Measurements from ENCODE around the gene PAPOLG. TPM values are rescaled to one million over a fixed set of nuclear protein-coding genes. Genes with fewer than 3 reads are reported as not detected.

Gene PAPOLG
- total and polyA plus RNA-seq, 12 donors, result 4.5 to 18.5 (median 10.6) TPM

DNA sequence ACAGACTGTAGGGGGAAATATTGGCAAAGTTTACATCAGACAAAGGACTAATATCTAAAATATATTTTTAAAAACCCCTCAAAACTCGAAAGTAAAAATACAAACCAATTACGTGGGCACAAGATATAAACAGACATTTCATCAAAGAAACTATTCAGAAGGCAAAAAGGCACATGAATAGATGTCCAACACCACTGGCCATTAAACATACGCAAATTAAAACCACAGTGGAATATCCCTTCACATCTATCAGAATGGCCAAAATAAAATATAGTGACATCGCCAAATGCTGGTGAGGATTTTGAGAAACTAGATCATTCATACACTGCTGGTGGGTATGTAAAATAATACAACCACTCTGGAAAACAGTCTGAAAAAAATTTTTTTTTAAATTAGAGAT, 30.6 kb upstream of the PAPOLG start:
- H3K27me3 ChIP-seq, result no peaks in the 10 kb centered on the region
- H3K4me1 ChIP-seq (replicated peaks in 1 of 2), result no peaks in the 10 kb centered on the region
- no peak for DNase-seq
- 74 to 91% (median 85%) methylated on average over 4 of the region's 4 CpGs for WGBS, 4 donors
- no peak overlapping the region for H3K4me3 ChIP-seq
- H3K9me3 ChIP-seq (replicated peaks in 1 of 3), result peaks cover 0 to 3% (median 0%) of the 10 kb centered on the region in 3 donors
- TF ChIP-seq, protein P1, sequence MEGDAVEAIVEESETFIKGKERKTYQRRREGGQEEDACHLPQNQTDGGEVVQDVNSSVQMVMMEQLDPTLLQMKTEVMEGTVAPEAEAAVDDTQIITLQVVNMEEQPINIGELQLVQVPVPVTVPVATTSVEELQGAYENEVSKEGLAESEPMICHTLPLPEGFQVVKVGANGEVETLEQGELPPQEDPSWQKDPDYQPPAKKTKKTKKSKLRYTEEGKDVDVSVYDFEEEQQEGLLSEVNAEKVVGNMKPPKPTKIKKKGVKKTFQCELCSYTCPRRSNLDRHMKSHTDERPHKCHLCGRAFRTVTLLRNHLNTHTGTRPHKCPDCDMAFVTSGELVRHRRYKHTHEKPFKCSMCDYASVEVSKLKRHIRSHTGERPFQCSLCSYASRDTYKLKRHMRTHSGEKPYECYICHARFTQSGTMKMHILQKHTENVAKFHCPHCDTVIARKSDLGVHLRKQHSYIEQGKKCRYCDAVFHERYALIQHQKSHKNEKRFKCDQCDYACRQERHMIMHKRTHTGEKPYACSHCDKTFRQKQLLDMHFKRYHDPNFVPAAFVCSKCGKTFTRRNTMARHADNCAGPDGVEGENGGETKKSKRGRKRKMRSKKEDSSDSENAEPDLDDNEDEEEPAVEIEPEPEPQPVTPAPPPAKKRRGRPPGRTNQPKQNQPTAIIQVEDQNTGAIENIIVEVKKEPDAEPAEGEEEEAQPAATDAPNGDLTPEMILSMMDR (IDR thresholded peaks at IDR 0.05), result no peak
- no peak for TF ChIP-seq POLR2A (IDR thresholded peaks at IDR 0.05)
- no peak overlapping the region for H3K27ac ChIP-seq
- intact Hi-C loops (cut with DNase I), result no loop called here
- no peaks in the 10 kb centered on the region for H3K36me3 ChIP-seq (replicated peaks in 1 of 2)

DNA sequence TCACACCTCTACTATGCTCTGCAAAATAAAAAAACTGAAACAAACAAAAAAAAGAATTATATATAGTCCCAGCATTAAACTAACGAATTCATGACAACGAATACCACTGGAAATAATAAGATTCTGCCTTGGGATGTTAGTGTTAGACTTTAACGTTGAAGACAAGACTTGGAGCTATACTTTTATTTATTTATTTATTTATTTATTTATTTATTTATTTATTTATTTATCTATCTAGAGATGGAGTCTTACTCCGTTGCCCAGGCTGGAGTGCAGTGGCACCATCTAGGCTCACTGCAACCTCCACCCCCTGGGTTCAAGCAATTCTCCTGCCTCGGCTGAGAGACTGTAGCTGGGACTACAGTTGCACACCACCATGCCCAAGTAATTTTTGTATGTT, 27.2 kb upstream of the PAPOLG start:
- no peaks in the 10 kb centered on the region for H3K4me1 ChIP-seq (replicated peaks in 1 of 2)
- H3K36me3 ChIP-seq (replicated peaks in 1 of 2), result no peaks in the 10 kb centered on the region
- WGBS, 4 donors, result 85 to 91% (median 91%) methylated on average over 5 of the region's 5 CpGs
- intact Hi-C loops (cut with DNase I), result no loop called here
- no peak overlapping the region for H3K4me3 ChIP-seq
- DNase-seq, result no peak
- no peak for TF ChIP-seq POLR2A (IDR thresholded peaks at IDR 0.05)
- TF ChIP-seq, protein P1 (IDR thresholded peaks at IDR 0.05), result no peak
- no peaks in the 10 kb centered on the region for H3K27me3 ChIP-seq
- no peak overlapping the region for H3K27ac ChIP-seq
- peaks cover 0 to 3% (median 0%) of the 10 kb centered on the region in 3 donors for H3K9me3 ChIP-seq (replicated peaks in 1 of 3)

DNA sequence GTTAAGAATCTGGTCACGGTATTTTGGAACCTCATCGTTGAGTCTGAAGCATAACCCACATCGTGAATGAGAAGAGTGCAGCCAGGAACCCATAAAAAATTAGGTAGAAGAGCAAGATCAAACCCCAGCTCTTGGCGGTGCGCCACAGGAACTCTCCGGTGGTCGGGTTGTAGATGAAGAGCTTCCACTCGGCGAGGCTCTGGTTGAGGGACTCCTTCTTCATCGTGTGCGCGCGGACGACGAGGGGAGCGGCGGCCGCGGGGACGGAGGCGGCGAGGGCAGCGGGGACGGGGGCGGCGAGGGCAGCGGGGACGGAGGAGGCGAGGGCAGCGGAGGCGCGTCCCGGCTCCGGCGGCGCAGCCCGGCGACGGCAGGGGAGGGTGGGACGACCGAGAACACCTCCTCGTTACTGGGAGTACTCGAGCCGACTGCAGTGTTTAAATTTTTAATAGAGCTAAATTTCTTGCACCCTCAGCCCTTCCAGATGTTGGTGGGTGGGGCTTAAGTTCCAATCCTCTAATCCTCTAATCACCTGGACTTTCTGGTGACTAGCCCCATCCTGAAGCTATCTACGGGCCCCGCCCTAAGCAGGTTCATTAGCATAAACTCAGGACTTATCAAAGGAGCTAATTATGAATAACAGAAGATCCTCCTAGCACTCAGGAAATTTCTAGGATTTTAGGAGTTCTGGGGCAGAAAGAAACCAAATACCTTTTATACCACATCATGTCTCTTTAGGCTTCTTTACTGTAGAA, 20.4 kb upstream of the PAPOLG start:
- Histone ChIP-seq H3K27me3 (no peaks in the 10 kb centered on the region), H3K4me1 (replicated peaks in 1 of 2) (no peaks in the 10 kb centered on the region), H3K4me3 (peak overlapping the region in 2 of 4 donors; percentile 2 to 59), H3K9me3 (replicated peaks in 1 of 3) (no peaks in the 10 kb centered on the region), H3K36me3 (replicated peaks in 1 of 2) (no peaks in the 10 kb centered on the region), H3K27ac (no peak overlapping the region)
- no peak for TF ChIP-seq POLR2A (IDR thresholded peaks at IDR 0.05)
- TF ChIP-seq, protein P1 (IDR thresholded peaks at IDR 0.05), result no peak
- intact Hi-C loops (cut with DNase I), result no loop called here
- peak in 1 of 7 donors; percentile 12 for DNase-seq
- WGBS, 4 donors, result 1 to 7% (median 3%) methylated on average over 13 to 46 of the region's 46 CpGs

DNA sequence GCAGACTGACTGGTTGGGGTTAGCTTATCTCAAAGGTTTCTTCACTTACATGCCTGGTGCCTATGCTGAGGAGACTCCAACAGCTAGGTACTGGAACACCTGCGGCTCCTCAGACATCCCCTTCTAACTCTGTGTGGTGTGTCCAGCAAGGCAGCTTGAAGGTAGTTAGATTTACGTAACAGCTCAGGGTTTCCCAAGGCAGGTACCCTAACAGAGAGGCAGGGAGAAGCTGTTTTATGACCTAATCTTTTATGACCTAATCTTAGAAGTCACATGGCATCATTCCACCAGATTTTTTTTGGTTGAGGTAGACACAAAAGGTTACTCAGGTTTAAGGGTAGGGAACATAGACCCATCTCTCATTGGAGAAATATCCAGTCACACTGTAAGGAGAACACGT, 17.4 kb upstream of the PAPOLG start:
- Histone ChIP-seq H3K36me3 (replicated peaks in 1 of 2) (no peaks in the 10 kb centered on the region), H3K4me1 (replicated peaks in 1 of 2) (no peaks in the 10 kb centered on the region), H3K9me3 (replicated peaks in 1 of 3) (no peaks in the 10 kb centered on the region), H3K27me3 (no peaks in the 10 kb centered on the region), H3K4me3 (no peak overlapping the region), H3K27ac (no peak overlapping the region)
- WGBS, 4 donors, result 85 to 91% (median 89%) methylated on average over 3 of the region's 3 CpGs
- intact Hi-C loops (cut with DNase I), result no loop called here
- no peak for DNase-seq
- TF ChIP-seq, protein P1 (IDR thresholded peaks at IDR 0.05), result no peak
- no peak for TF ChIP-seq POLR2A (IDR thresholded peaks at IDR 0.05)
